SIG-M5 treated with dmso at 0.1 percent for 504 hours (cell line): ENCODE results near the gene NIPA2.

Experiments used
- DNase-seq: peaks from one replicate; lab custom pipeline; 2025; ENCODE audit not compliant: unreplicated experiment; lab: John Stamatoyannopoulos, UW

The NIPA2 gene

DNA sequence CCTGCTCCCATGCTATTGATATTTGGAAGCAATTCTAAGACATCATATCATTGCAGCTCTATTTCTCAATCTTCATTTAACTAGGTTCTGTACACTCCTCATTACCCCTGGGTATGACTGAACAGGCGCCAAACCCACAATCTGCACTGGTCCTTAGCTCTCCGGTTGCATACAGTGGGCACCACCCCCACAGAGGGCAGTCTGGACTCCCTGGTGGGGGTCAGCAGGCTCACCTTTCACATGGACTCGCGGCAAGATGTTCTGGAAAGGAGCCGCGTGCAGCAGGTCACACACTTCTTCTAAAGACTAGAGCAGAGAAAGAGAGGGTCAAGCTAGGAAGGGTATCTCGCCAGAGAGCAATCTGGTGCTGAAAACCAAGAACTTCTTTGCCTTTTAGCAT is 36.5 kb downstream of the NIPA2 start:
- no peak for DNase-seq

- DNase-seq: no peak
Observed at GRCh38 chr15:22877117-22877516, 38.7 kb downstream of the NIPA2 start.

DNA sequence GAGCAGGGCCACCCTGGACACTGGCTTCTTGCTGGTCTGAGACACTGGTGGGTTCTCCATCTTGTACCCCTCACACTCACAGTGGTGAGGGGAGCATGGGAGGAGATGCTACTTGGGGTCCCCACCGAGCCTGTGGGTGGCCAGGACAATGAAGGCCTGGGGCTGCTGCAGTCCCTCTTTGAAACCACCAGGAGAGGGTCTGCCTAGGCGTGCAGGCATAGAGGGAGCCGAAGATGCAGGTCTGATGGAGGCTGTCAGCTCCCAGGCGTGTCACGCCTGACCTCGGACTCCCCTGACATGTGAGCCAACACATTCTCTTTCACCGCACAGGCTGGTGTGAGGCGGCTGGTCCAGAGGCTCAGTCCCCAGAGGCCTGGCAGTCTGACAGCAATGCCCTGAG is 39.1 kb downstream of the NIPA2 start:
- no peak for DNase-seq

DNA sequence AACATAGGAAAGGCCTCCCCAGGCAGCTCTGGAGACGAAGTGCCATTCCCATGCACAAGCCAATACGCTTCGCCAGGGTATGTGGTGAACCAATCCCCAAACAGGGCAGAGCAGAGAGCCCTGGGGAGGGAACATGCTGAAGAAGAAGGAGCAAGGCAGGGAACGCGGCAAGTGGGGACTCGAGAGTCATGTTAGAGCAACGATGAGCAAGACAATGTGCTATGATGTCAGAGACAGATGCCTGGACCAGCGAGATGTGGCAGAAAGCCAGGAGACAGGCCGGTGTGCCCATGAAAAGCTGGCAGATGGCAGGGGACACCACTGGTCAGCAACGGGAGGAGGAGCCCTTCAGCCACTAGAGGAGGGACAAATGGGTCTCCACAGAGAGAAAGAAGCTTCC is 39.6 kb downstream of the NIPA2 start:
- DNase-seq: no peak

- DNase-seq: no peak
Observed at GRCh38 chr15:22880068-22880980, 41.9 kb downstream of the NIPA2 start.

GRCh38 chr15:22880981-22881738 is 42.7 kb downstream of the NIPA2 start:
- DNase-seq: no peak

GRCh38 chr15:22881739-22882440 is 43.4 kb downstream of the NIPA2 start:
- no peak for DNase-seq

DNA sequence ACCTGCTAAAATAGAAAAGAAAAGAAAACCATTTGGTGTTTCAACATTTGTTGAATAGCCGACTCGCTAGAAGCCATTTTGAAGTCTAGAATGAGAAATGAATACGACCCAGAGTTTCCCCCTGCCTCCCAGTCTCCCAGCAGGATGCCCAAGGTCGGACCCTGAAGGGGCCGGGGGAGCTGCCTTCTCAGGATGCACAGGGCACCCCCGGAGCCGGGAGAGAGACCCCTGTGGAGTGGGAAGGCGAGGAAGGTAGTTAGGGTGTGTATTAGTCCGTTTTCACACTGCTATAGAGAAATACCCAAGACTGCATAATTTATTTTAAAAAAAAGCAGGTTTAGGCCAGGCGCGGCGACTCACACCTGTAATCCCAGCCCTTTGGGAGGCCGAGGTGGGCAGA is 44.7 kb downstream of the NIPA2 start:
- DNase-seq: no peak

- no peak for DNase-seq
Observed at GRCh38 chr15:22884344-22884743, 45.9 kb downstream of the NIPA2 start.

DNA sequence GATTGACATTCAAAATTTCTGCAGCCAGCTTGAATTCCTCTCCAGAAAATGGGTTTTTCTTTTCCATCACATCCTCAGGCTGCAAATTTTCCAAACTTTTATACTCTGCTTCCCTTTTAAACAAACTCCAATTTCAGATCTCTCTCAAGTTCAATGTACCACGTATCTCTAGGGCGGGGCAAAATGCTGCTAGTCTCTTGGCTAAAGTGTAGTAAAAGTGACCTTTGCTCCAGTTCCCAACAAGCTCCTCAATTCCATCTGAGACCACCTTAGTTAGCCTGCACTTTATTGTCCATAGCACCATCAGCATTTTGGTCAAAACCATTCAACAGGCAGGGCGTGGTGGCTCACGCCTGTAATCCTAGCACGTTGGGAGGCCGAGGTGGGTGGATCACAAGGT is 46.7 kb downstream of the NIPA2 start:
- no peak for DNase-seq

GRCh38 chr15:22887157-22887951 is 48.9 kb downstream of the NIPA2 start:
- no peak for DNase-seq

- no peak for DNase-seq
Observed at GRCh38 chr15:22888120-22888859, 49.8 kb downstream of the NIPA2 start.

DNA sequence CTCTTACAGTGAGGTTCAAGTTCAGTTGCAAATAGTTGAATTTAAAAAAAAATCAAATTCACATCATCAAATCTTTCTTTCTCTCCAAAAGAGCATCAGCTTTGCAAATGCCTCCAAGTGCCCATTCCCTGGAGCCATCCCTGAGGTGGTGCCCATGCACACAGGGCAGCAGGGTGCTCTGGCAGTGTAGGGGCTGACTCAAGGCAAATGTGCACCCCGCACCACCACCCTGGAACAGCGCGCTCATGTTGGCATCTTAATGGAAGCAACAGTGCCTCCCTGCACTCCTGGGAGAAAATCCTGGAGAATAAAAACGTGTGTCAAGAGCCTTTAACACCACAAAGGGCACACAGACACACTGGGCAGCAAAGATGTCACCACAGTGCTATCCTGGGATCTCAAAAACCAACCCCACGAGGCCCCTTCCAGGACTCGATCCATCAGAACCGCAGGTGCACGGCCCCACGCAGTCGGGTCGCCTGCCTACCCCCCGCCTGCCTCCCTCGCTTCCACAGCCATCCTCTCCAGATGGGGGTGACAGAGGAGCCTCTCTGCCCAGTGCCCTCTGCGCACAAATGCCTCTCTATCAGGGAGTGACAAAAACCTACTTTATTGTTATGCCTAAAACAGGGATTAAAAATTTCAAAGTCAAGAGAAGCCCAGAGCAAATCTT is 50.8 kb downstream of the NIPA2 start:
- no peak for DNase-seq

DNA sequence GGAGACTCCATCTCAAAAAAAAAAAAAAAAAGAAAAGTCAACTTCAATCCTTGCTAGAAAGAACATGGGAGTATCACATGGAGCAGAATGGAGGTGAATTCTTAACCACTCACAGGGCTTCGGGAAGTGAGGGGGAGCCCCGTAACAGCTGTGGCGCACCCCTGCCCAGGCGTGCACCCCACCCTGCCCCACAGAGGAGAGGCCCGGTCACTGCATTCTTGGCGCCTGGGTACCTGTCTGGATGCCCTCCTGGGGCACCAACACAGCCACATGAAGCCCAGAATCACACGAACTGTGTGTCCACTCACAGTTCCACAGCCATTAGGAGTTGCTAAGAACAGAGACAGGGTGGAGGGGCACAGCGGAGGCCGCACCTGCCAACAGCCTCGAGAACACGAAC is 51.8 kb downstream of the NIPA2 start:
- no peak for DNase-seq

- DNase-seq: no peak
Observed at GRCh38 chr15:22891426-22892210, 53.2 kb downstream of the NIPA2 start.

DNA sequence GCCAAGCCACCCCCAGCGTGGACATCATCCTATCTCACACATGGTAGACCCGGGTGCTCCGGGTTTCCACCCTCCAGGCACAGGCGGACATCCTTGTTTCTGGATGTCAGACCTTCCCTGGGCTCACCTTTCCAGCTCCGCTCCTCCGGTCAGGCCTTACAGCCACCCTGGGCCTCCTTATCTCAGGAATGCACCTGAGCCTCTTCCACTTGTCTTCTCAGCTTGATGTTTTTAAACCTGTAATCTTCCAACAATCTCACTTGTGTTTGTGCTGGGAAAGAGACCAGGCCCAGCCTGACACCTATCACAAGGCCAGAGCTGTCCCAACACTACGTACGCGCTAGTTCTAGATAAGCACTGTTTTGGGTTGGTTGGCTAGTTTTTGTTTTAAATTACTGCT is 53.9 kb downstream of the NIPA2 start:
- no peak for DNase-seq

GRCh38 chr15:22893081-22893480 is 54.6 kb downstream of the NIPA2 start:
- no peak for DNase-seq

DNA sequence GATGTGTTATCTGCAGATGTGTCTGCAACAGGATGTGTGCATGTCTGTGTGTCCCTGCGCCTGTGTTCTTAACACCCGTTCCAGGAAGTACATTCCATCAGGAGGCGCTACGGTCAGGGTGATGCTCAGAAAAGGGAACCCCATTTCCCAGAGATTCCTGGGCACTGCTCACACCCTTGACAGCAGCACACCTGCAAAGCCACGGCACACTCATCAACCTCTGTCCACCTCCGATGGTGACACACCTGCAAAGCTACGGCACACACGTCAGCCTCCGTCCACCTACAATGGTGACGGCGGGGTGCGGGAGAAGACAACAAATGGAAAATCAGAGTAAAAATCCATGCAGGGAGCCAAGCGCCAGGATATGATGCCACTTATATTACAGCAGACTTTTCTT is 55.4 kb downstream of the NIPA2 start:
- DNase-seq: no peak
